ENCODE measurements around the gene PI4K2B.
"Not testable (repeated sequence)": the region's sequence is repeated elsewhere in the genome, so short reads cannot be mapped to it uniquely, and the experiment has no call there.

Gene PI4K2B

DNA sequence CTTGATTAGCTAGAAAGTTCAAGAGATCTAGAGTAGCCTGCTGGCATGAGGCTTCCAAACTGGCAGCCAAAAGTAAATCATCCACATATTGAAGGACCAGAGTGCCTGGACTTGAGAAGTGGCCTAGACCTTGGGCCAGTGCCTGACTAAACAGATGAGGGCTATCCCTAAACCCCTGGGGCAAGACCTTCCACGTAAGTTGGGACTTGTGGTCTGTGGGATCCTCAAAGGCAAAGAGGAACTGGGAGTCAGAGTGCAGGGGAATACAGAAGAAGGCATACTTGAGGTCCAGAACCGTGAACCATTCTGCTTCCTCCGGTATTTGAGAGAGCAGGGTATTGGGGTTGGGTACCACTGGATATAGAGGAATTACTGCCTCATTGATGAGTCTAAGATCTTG is 8.4 kb downstream of the PI4K2B start:
- DNase-seq (ENCODE audit: low read depth in 2 of 2) = not testable (repeated sequence)

DNA sequence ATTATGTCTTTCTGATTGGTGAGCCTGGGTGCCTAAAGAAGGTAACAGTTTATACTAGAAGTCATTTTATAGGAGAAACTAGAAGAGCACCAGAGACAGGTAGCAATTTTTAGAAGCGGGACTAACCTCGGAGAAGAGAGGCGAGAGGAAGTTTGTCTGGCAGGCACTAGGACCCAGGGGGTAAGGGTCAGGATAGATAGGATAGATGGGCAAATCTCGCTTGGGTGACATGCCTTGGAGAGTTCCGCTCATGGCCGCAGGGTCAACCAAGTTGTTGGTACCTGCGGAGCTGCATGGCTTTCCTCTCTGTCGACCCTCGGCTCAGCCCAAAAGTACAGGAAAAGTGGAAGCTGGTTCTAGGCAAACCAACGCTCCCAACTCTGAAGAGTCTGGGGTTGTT is 11.3 kb downstream of the PI4K2B start:
- DNase-seq (ENCODE audit: low read depth in 2 of 2) = no peak

DNA sequence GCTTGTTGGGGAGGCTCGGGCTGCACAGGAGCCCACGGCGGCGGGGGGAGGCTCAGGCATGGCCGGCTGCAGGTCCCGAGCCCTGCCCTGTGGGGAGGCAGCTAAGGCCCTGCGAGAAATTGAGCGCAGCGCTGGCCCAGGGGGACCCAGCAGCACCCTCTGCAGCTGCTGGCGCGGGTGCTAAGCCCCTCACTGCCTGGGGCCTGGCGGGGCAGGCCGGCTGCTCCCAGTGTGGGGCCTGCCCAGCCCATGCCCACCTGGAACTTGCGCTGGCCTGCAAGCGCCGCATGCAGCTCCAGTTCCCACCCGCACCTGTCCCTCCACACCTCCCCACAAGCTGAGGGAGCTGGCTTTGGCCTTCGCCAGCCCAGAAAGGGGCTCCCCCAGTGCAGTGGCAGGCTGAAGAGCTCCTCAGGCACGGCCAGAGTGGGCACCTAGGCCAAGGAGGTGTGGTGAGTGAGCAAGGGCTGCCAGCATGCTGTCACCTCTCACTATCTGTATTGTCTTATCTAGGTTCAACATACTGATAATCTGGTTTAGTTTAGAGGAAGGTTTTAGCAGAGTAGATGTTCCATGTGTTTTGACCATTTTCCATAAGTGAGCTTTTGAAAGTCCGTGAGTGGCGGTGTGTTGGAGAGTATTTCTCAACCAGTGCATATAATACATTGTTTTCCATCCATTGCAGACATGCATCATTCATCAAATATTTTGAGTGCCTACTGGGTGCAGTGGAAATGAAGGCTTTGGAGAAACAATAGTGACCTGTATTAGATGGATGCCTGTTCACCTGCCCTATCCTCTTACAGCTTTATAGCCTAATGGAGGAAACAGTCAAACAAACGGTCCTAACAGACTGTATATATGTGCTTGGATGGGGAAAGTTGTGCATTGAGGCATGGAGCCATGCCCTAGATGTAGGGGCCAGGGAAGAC is 13.1 kb downstream of the PI4K2B start:
- no peak for DNase-seq (ENCODE audit: low read depth in 2 of 2)

DNA sequence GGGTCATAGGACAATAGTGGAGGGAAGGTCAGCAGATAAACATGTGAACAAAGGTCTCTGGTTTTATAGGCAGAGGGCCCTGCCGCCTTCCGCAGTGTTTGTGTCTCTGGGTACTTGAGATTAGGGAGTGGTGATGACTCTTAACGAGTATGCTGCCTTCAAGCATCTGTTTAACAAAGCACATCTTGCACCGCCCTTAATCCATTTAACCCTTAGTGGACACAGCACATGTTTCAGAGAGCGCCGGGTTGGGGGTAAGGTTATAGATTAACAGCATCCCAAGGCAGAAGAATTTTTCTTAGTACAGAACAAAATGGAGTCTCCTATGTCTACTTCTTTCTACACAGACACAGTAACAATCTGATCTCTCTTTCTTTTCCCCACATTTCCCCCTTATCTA is 15.0 kb downstream of the PI4K2B start:
- DNase-seq (ENCODE audit: low read depth in 2 of 2) = not testable (repeated sequence)

DNA sequence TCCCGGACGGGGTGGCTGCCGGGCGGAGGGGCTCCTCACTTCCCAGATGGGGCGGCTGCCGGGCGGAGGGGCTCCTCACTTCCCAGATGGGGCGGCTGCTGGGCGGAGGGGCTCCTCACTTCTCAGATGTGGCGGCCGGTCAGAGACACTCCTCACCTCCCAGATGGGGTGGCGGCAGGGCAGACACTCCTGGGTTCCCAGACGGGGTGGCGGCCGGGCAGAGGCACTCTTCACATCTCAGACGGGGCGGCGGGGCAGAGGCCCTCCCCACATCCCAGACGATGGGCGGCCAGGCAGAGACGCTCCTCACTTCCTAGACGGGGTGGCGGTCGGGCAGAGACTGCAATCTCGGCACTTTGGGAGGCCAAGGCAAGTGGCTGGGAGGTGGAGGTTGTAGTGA is 15.7 kb downstream of the PI4K2B start:
- not testable (repeated sequence) for DNase-seq (ENCODE audit: low read depth in 2 of 2)

DNA sequence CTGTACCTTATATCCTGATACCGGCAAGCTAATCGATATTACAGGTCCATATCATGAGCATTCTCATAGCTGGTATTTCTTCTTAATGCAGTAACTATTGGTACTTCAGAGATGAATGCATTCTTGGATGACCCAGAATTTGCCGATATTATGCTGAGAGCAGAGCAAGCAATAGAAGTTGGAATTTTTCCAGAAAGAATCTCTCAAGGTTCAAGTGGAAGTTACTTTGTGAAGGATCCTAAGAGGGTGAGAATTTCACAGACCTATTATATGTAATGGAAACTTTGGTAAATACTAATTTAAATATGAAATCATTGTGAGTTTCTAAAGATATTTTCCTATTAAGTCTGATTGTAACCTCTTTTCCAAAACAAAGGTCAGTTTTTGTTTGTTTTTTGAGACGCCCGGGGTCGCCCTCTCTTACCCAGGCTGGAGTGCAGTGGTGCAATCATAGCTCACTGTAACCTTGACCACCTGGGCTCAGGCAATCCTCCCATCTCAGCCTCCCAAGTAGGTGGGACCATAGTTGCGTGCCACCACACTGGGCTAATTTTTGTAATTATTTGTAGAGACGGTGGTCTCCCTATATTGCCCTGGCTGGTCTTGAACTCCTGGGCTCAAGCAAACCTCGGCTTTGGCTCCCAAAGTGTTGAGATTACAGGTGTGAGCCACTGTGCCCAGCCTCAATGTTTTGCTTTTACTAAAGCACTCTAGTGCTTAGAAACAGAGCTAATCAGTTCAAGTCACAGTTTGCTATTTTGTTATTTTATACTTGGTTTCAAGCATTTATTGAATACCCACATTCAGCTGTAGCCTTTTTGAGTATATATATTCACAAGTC is 18.6 kb downstream of the PI4K2B start:
- DNase-seq (ENCODE audit: low read depth in 2 of 2) = no peak

DNA sequence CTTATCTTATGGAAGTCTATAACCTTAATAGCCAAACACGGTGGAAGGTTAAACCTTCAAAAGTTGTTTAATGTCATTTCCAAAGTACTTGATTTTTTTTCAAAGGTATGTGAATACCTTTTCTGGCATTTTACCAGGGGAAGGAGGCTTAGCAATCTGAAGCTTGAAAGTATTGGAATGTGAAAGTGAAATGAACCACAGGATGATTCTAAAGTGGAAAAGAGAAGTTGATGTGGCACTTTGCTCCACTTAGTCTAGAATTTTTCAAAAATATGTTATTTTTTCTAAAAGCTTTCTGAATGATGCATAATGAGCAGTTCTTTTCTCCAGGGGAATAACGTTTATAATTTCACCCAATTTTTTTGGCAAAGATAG is 19.2 kb downstream of the PI4K2B start:
- no peak for DNase-seq (ENCODE audit: low read depth in 2 of 2)

DNA sequence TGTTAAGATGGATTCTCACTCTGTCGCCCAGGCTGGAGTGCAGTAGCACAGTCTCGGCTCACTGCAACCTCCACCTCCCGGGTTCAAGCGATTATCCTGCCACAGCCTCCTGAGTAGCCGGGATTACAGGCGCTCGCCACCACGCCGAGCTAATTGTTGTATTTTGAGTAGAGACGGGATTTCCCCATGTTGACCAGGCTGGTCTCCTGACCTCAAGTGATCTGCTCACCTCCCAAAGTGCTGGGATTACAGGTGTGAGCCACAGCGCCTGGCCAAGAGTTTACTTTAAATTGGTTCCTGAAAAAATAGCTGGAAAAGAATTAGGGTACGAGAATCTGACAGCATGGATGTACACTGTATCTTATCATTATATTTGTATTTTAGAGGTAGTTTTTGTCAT is 20.0 kb downstream of the PI4K2B start:
- DNase-seq (ENCODE audit: low read depth in 2 of 2) = not testable (repeated sequence)

DNA sequence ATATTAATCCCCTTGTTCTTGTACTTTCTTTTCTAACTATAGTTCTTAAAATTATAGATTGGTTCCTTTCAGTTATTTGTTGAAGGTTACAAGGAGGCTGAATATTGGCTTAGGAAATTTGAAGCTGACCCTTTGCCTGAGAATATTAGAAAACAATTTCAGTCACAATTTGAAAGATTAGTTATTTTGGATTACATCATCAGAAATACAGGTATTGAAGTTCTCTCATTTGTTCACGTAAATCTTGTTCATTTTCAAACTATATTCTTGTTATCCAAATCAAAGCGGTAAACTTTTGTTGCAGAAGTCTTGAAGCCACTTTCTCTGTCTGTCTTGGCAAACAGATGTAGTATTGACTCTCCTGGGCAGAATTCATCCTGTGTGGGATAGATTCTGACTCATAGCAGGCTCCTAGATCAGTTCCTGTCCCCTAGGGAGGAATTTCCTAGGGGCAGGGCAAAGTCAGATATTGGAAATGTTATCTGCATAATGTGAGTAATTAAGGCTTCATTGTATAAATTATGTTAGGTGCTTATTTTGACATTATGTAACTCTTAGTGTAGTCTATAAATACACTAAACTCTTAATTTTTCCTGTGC is 25.2 kb downstream of the PI4K2B start:
- DNase-seq (ENCODE audit: low read depth in 2 of 2) = no peak

DNA sequence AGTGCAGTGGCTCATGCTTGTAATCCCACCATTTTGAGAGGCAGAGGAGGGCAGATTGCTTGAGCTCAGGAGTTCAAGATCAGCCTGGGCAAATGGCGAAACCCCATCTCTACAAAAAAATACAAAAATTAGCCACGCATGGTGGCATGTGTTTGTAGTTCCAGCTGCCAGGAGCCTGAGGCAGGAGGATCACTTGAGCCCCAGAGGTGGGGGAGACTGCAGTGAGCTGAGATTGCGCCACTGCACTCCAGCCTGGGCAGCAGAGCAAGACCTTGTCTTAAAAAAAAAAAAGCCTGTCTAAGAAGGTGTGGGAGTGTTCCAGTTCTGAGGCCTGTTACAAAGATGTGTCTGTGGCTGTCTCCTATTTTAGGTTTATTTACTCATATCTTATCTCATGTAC is 38.0 kb downstream of the PI4K2B start:
- no peak for DNase-seq (ENCODE audit: low read depth in 2 of 2)

DNA sequence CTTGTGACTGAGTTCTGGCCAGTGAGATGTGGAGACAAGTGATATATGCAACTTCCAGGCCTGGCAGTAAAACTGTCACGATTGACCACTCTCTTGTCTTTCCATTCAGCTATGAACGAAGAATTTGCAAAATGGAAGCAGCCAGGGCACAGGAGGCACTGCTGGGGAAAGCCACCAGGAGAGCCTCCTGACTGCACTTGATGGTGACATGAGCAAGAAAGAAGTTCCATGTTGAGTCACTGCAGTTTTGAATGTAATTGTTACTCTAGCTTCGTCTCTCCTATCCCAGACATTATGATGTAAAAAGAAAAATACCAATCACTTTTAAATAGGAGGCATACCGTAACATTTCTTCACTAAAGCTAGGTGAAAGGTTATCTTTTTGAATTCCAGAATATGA is 46.4 kb downstream of the PI4K2B start:
- no peak for DNase-seq (ENCODE audit: low read depth in 2 of 2)

DNA sequence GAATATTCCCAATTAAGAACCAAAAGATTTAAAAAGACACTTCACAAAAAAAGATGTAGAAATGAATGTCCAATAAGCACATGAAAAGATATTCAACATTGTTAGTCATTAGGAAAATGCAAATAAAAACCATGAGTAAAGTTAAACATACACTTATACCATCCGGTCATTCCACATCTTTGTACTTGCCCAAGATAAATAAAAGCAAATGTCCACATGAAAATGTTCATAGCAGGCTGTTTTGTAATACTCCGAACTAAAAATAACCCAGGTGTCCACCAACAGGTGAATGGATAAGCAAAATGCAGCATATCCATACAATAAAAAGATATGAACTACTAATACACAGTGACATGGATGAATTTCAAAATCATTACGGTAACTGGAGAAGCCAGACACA is 50.1 kb downstream of the PI4K2B start:
- no peak for DNase-seq (ENCODE audit: low read depth in 2 of 2)

DNA sequence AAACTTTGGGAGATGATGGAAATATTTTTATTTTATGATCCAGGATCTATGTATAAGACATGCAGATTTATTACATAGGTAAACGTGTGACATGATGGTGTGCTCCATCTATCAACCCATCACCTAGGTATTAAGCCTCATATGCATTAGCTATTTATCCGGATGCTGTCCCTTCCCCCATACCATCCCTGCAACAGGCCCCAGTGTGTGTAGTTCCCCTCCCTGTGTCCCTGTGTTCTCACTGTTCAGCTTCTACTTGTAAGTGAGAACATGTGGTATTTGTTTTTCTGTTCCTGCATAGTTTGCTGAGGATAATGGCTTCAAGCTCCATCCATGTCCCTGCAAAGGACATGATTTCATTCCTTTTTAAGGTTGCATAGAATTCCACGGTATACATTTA is 50.6 kb downstream of the PI4K2B start:
- DNase-seq (ENCODE audit: low read depth in 2 of 2) = no peak

DNA sequence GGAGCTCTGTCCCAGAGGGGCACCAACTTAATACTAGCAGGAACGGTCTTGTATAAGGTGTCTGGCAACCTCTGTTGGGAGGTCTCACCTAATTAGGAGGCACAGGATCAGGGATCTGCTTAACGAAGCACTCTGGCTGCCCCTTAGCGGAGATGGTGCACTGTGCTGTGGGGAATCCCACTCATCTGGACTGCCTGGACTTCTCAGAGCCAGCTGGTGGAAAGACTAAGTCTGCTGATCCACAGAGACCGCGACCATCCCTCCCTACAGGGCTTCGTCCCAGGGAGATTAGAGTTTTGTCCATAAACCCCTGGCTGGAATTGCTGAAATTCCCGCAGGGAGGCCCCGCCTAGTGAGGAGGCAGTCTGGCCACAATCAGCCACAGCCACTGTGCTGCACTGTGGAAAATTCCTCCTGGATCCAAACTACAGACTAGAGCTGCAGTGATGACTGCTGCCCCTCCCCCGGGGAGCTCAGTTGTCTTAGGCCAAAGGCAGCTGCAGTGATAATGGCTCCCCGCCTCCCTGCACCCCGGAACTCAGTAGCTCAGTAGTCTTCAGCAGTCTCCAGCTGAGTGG is 56.7 kb downstream of the PI4K2B start:
- no peak for DNase-seq (ENCODE audit: low read depth in 2 of 2)

DNA sequence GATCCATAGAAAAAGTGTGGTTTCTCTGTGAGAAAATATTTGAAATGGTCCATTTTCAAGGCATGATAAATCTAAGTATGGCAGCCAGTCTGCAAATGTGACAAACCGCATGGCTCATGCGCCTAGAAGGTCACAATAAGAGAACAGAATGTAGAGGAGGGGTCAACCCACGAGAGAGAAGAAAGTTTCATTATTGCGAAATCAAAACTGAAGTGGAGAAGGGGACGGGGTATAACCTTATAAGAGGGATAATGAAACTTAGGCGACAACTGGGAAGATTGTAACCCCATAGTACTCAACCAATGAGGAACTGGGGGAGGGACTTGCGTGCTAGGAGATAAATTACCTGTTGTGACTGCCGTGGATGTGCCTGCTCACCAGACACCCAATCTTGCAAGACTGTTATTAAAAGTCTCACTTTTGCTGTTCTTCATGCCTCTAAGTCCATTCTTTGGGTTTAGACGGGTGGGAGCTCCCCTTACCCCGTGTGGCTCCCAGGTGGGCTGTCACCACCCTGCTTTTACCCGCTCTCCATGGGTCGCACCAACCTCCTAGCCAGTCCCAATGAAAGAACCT is 57.4 kb downstream of the PI4K2B start:
- no peak for DNase-seq (ENCODE audit: low read depth in 2 of 2)

DNA sequence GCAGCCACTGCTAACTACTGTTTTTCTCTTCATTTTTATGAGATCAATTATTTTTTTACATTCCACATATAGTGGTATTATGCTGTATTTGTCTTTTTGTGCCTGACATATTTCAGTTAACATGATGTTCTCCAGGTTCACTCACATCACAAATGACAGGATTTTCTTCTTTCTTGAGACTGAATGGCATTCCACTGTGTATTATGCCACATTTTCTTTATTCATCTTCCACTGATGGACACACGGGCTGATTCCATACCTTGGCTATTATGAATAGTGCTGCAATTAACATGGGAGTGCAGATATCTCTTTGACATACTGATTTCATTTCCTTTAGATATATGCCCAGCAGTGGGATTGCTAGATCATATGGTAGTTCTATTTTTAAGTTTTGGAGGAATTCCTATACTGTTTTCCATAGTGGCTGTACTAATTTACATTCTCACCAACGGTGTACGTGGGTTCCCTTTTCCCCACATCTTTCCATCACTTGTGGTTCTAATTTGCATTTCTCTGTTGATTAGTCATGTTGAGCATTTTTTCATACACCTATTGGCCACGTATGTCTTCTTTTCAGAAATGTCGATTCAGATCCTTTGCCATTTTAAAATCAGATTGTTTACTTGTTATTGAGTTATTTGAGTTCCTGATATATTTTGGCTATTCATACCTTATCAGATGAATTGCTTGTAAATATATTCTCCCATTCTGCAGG is 63.9 kb downstream of the PI4K2B start:
- no peak for DNase-seq (ENCODE audit: low read depth in 2 of 2)

DNA sequence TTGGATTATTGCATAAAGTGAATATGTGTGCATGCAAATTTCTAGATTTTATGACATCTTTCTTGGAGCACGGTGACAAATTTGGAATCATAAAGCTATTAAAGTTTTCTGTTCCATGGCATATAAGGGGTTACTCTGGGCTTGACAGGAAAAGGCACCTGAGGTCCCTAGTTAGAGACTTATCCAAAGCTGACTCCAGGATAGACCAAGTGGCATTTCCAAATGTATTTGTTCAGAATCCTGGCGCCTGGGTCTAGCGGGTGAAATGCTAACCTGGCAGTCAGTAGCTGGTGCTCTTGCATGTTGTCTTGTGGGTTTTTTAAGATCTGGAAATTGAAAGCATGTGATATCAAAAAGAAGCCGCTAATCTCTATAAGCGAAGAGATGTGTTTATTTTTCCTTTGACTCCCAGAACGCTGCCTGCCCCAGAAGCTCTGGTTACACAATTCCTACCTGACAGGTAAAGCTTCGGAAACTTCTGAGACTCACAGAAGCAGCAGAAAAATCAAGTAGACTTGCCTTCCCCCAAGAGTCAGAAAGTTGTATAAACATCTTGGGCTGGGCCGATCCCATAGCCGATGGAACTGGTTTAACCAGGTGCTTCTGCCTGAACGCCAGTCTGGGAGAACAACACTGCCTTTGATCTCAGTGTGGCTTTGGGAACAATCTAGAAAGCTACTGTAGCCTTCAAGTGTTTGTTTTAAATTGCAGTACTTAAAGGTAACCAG is 65.8 kb downstream of the PI4K2B start:
- no peak for DNase-seq (ENCODE audit: low read depth in 2 of 2)

DNA sequence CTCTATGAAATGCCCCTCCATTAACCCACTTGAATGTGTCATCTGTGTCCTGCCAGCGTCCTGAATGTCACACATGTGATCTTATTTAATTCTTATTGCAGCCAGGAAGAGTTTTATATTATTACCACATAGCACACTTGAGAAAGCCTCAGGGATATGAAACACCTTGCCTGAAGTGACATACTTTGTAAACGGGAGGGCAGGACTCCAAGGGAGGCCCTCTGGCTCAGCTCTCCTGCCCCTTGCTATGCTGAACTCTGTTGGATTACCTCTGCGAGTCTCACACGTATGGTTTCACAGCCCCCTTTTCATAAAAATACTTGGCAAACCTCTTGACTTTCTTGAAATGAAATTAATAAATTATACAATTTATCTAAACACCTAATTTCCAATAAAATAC is 67.6 kb downstream of the PI4K2B start:
- DNase-seq (ENCODE audit: low read depth in 2 of 2) = no peak

DNA sequence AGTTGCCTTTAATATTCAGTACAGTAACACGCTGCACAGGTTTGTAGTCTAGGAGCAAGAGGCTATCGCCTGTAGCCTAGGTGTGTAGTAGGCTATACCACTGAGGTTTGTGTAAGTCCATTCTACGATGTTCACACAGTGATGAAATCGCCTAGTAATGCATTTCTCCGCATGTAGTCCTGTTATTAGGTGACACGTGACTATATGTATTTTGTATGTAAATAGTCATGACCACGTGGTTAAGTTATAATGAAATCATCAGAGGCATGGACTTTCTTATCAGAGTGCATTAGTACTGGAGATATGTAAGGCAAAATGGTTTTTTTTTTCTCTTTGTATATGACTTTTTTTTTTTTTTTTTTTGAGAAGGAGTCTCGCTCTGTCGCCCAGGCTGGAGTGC is 68.8 kb downstream of the PI4K2B start:
- DNase-seq (ENCODE audit: low read depth in 2 of 2) = no peak

DNA sequence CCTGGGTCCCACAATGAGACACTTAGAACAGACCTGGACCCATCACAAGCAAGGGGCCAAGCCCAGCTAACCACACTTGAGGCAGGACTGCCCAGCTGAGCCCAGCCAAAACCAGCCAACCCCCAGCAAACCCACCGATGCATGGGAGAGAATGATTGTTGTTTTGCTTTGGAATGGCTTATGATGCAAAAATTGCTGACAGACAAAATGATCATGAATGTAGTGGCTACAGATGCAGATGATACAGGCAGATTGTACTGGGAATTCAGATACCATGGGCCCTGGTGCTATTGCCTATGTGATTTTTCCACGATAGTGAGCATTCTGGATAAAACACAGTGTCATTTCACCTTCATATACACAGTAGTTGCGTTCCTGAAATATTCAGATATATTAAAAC is 69.7 kb downstream of the PI4K2B start:
- no peak for DNase-seq (ENCODE audit: low read depth in 2 of 2)

All from stimulated activated CD4-positive, alpha-beta T cell treated with anti-CD3 and anti-CD28 coated beads, Interleukin-1b, Interleukin-23, amount 100 ng/mL, for 4 hours (primary cell).